Lower leg skin (tissue), 4 donors: ENCODE results near the gene DCAF7. TPM values are rescaled to one million over a fixed set of nuclear protein-coding genes. Genes with fewer than 3 reads are reported as not detected.
A peak's percentile ranks its signal among the peaks of the same experiment; 100 is the strongest.

Experiments
- DNase-seq, 2 donors: peaks; one replicate each; pipeline ENCODE4 v3.0.0-alpha.2; 2019; ENCODE audit warnings: low spot score in 2 of 2
- H3K4me3 ChIP-seq: fragments of 200-600 bp; sonication (generic); 2 replicates; pipeline ENCODE4 v1.5.1; 2017; ENCODE audit warnings: mild to moderate bottlenecking, low read depth; ENCODE audit not compliant: poor library complexity, severe bottlenecking
- POLR2A ChIP-seq, 2 donors: fragments of 450-650 bp; IDR thresholded peaks; one replicate each; pipeline ENCODE4 v1.6.1; 2016 to 2017; ENCODE audit warnings: antibody characterized with exemption in 2 of 2, mild to moderate bottlenecking in 1 of 2, moderate library complexity in 1 of 2
- WGBS, 2 donors: methylation state at CpG; one replicate each; pipeline ENCODE4 v1.1.5; 2018; 5-methylcytosine and 5-hydroxymethylcytosine counted together
- intact Hi-C: fragments of 100-400 bp; cut with DNase I; formaldehyde crosslinking; loops from one replicate; pipeline ENCODE4 v1.15.0; 2023; ENCODE audit warnings: low total_unique reads
- total RNA-seq, 4 donors: library from RNA; depleted of rRNA; stranded (reverse); fragments of >200 nt; gene quantifications; one replicate each; pipeline ENCODE4 v1.1.0, GENCODE V29; 2016
- TF ChIP-seq, protein P1 (sequence below), 3 donors: fragments of 450-650 bp; IDR thresholded peaks; one replicate each; pipeline ENCODE4 v1.5.1; 2016; ENCODE audit warnings: antibody characterized with exemption in 3 of 3, mild to moderate bottlenecking in 3 of 3, moderate library complexity in 2 of 3

DCAF7 gene
- total RNA-seq, 4 donors from 2014 or later: 23.8 to 33.0 (median 25.4) TPM

DNA sequence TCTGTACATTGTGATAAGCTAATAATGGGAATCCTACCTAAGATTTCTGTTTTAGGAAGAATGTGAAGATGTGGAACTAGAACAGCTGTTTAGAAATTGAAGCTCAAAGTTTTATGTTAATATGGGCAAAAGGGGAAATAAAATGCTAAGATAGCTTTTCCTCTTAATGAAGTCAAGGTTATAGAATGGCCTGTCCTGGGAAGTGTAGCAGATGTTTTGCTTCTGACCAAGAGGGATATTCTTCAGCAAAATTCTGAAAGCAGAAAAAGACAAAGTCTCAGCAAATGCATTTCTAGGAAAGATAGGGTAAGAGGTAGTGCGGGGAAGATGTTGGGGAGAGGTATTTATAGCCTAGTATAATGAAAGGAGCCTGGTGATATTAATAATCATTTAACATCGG is 85.0 kb downstream of the DCAF7 start:
- TF ChIP-seq POLR2A (IDR thresholded peaks at IDR 0.05): no peak
- TF ChIP-seq, protein P1, sequence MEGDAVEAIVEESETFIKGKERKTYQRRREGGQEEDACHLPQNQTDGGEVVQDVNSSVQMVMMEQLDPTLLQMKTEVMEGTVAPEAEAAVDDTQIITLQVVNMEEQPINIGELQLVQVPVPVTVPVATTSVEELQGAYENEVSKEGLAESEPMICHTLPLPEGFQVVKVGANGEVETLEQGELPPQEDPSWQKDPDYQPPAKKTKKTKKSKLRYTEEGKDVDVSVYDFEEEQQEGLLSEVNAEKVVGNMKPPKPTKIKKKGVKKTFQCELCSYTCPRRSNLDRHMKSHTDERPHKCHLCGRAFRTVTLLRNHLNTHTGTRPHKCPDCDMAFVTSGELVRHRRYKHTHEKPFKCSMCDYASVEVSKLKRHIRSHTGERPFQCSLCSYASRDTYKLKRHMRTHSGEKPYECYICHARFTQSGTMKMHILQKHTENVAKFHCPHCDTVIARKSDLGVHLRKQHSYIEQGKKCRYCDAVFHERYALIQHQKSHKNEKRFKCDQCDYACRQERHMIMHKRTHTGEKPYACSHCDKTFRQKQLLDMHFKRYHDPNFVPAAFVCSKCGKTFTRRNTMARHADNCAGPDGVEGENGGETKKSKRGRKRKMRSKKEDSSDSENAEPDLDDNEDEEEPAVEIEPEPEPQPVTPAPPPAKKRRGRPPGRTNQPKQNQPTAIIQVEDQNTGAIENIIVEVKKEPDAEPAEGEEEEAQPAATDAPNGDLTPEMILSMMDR (IDR thresholded peaks at IDR 0.05): no peak
- WGBS, 2 donors: 88 to 91% methylated on average over 2 of the region's 2 CpGs
- no peak overlapping the region for H3K4me3 ChIP-seq
- DNase-seq: no peak
- intact Hi-C loops: no loop called here

DNA sequence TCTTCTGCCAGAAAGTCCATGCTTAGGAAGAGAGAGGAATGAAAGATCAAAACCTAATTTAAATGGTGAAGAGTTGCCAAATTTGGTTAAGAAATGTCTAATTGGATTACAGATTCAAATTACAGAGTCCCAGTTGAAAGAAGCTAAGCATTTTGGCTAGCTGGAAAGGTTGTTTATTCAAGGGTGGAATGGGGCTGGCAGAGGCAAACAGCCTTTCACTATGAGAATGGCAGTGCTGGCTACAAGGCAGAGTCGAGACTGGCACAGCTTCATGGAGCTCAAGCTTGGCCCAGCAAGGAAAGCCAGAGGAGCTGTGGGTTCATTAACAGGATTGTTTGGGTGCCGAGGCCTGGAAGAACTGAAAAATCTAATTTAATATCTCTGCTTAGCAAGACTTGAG is 85.5 kb downstream of the DCAF7 start:
- DNase-seq: no peak
- intact Hi-C loops: no loop called here
- no peak for TF ChIP-seq POLR2A (IDR thresholded peaks at IDR 0.05)
- TF ChIP-seq, protein P1 (IDR thresholded peaks at IDR 0.05): no peak
- no peak overlapping the region for H3K4me3 ChIP-seq
- WGBS, 2 donors: 65 to 68% methylated on average over 2 of the region's 2 CpGs

DNA sequence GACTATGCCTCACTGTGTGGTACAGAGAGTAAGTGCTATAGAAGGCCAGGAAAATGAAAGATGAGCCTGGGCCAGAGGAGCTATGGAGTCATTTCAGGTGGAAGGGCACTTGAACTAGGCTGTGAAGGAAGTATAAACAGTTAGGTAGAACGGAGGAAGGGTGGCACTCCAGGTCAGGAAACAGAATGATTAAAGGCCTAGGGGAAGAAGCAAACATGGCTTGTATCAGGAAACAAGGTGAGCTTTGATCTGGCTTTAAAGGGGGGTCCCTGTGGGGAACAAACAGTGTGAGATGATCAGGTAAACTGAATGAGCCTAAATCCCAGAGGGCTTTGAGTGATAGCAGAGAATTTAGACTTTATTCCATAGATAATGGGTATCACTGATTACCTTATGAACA is 88.8 kb downstream of the DCAF7 start:
- WGBS, 2 donors: 63 to 77% methylated on average over 1 of the region's 1 CpG
- TF ChIP-seq, protein P1 (IDR thresholded peaks at IDR 0.05): no peak
- TF ChIP-seq POLR2A (IDR thresholded peaks at IDR 0.05): no peak

DNA sequence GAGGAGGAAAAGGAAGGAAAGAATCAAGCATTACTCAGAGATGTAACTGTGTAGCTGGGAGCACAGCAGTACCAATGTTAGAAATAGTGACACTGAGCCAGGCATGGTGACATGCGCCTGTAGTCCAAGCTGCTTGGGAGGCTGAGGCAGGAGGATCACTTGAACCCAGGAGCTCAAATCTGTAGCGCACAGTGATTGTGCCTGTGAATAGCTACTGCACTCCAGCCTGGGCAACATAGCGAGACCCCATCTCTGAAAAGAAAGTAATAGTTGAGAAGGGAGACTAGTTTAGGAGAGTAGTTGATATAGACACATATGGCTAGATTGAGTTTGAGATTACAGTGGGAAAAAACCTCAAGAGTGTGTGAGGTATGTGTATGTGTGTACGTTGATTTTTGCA is 89.8 kb downstream of the DCAF7 start:
- DNase-seq: no peak
- 97 to 98% methylated on average over 4 of the region's 4 CpGs for WGBS, 2 donors
- intact Hi-C loops: no loop called here
- TF ChIP-seq, protein P1 (IDR thresholded peaks at IDR 0.05): no peak
- TF ChIP-seq POLR2A (IDR thresholded peaks at IDR 0.05): no peak
- H3K4me3 ChIP-seq: no peak overlapping the region

More for the DNA sequence above, 88.8 kb downstream of the DCAF7 start:
- no peak for DNase-seq
- no peak overlapping the region for H3K4me3 ChIP-seq
- intact Hi-C loops: no loop called here

DNA sequence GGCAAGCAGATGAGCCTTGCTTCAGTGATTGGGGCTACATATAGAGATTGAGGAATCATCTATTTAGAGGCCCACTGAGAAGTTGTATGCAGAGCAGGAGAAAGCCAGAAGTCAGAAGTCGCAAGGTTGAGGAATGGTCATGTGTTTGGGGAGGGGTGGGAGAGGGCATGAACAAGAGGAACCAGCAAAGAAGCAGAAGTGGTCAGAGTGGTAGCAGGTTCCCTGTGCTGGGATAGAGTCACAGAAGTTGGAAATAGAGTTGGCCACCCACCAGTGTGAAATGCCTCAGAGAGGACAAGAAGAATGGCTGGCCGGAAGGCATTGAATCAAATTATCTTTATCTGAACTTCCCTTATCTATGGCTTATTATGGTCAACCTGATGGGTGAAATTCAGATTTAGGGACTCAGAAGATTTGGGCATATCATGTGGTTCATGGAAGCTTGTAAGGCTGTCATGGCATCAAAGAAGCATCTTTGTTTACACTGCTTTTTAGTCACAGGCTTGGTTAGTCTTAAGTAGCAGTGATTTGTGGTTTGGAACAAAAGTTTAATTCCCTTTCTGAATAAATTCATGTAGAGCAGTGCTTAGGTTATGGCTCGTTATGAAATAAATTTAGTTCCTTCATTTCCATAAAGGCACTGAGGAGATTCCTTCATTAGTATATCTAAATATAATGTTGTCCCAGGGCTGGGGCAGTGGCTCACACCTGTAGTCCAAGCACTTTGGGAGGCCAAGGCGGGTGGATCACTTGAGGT is 91.6 kb downstream of the DCAF7 start:
- no peak for TF ChIP-seq POLR2A (IDR thresholded peaks at IDR 0.05)
- TF ChIP-seq, protein P1 (IDR thresholded peaks at IDR 0.05): no peak
- H3K4me3 ChIP-seq: no peak overlapping the region
- WGBS, 2 donors: 79 to 91% methylated on average over 4 of the region's 4 CpGs
- intact Hi-C loops: no loop called here
- peak in 1 of 2 donors; percentile 43 for DNase-seq

Other genes with a start within 250 kb of the DCAF7 start
- gene CYB561, start 104.2 kb upstream of the DCAF7 start, total RNA-seq: 10 to 100 TPM; 41.7 to 74.6 (median 56.4) TPM
- 10 to 100 TPM in 1 of 4 donors, 1 to 10 TPM in 3; 3.0 to 10.2 (median 7.2) TPM for gene ACE, start 73.4 kb upstream of the DCAF7 start, total RNA-seq
- gene KCNH6, start 27.1 kb upstream of the DCAF7 start, total RNA-seq: under 1 TPM in 2 of 4 donors, not detected in 2; 0.08 to 0.29 TPM
- gene TACO1, start 50.4 kb downstream of the DCAF7 start, total RNA-seq: 10 to 100 TPM in 3 of 4 donors, 1 to 10 TPM in 1; 9.3 to 15.8 (median 13.4) TPM
- 10 to 100 TPM; 25.2 to 54.1 (median 39.6) TPM for gene MAP3K3, start 71.9 kb downstream of the DCAF7 start, total RNA-seq
- gene LIMD2, start 149.6 kb downstream of the DCAF7 start, total RNA-seq: 1 to 10 TPM; 3.3 to 9.0 (median 4.8) TPM
- 10 to 100 TPM; 15.8 to 26.4 (median 19.3) TPM for gene STRADA, start 191.3 kb downstream of the DCAF7 start, total RNA-seq
- gene CCDC47, start 223.1 kb downstream of the DCAF7 start, total RNA-seq: 10 to 100 TPM; 48.7 to 71.9 (median 59.5) TPM
- 10 to 100 TPM; 59.1 to 87.4 (median 64.0) TPM for gene DDX42, start 223.7 kb downstream of the DCAF7 start, total RNA-seq